ENCODE data around the gene HSD17B3. TPM values are rescaled to one million over a fixed set of nuclear protein-coding genes. Genes with fewer than 3 reads are reported as not detected.
A peak's percentile ranks its signal among the peaks of the same experiment; 100 is the strongest.

The HSD17B3 gene
- total RNA-seq, 1 donor, result not detected

GRCh38 chr9:96342571-96343245 is 40.7 kb upstream of the HSD17B3 start:
- TF ChIP-seq CTCF (IDR thresholded peaks at IDR 0.05; ENCODE audit: insufficient read depth, low read length), result no peak
- H3K4me3 ChIP-seq (ENCODE audit: low read depth, low read length), result no peak overlapping the region
- DNase-seq (ENCODE audit: low read depth), result peak; percentile 7

- TF ChIP-seq CTCF (IDR thresholded peaks at IDR 0.05; ENCODE audit: insufficient read depth, low read length), result no peak
- H3K4me3 ChIP-seq (ENCODE audit: low read depth, low read length), result no peak overlapping the region
- no peak for DNase-seq (ENCODE audit: low read depth)
Observed at GRCh38 chr9:96340707-96341106, 38.7 kb upstream of the HSD17B3 start.

GRCh38 chr9:96338299-96338698 is 36.3 kb upstream of the HSD17B3 start:
- DNase-seq (ENCODE audit: low read depth), result no peak
- no peak for TF ChIP-seq CTCF (IDR thresholded peaks at IDR 0.05; ENCODE audit: insufficient read depth, low read length)

GRCh38 chr9:96333958-96334357 is 32.0 kb upstream of the HSD17B3 start:
- no peak for TF ChIP-seq CTCF (IDR thresholded peaks at IDR 0.05; ENCODE audit: insufficient read depth, low read length)
- no peak overlapping the region for H3K4me3 ChIP-seq (ENCODE audit: low read depth, low read length)
- no peak for DNase-seq (ENCODE audit: low read depth)

More at GRCh38 chr9:96338299-96338698, 36.3 kb upstream of the HSD17B3 start:
- H3K4me3 ChIP-seq (ENCODE audit: low read depth, low read length), result no peak overlapping the region

GRCh38 chr9:96331236-96331947 is 29.4 kb upstream of the HSD17B3 start:
- H3K4me3 ChIP-seq (ENCODE audit: low read depth, low read length), result no peak overlapping the region
- peak; percentile 33 for DNase-seq (ENCODE audit: low read depth)
- no peak for TF ChIP-seq CTCF (IDR thresholded peaks at IDR 0.05; ENCODE audit: insufficient read depth, low read length)

- H3K4me3 ChIP-seq (ENCODE audit: low read depth, low read length), result no peak overlapping the region
- DNase-seq (ENCODE audit: low read depth), result peak; percentile 80
- TF ChIP-seq CTCF (IDR thresholded peaks at IDR 0.05; ENCODE audit: insufficient read depth, low read length), result peak; percentile 83
Observed at GRCh38 chr9:96327694-96328352, 25.8 kb upstream of the HSD17B3 start.

Measured in fibroblast of the aortic adventitia (primary cell).